GM03348 (cell line): Measurements from ENCODE around the gene CYP19A1.

Source experiments
- DNase-seq: peaks from one replicate; pipeline ENCODE4 v3.0.0; 2012; ENCODE audit warnings: low spot score

Gene CYP19A1

GRCh38 chr15:51359981-51360380 is 21.6 kb upstream of the CYP19A1 start:
- DNase-seq, result no peak

GRCh38 chr15:51356983-51357382 is 18.6 kb upstream of the CYP19A1 start:
- DNase-seq, result no peak

- no peak for DNase-seq
These were observed 17.8 kb upstream of the CYP19A1 start for GRCh38 chr15:51356147-51356546.

- no peak for DNase-seq
These were observed 16.7 kb upstream of the CYP19A1 start for GRCh38 chr15:51355096-51355495.

- DNase-seq, result no peak
These were observed 15.6 kb upstream of the CYP19A1 start for GRCh38 chr15:51353976-51354375.

- DNase-seq, result no peak
These were observed 12.3 kb upstream of the CYP19A1 start for GRCh38 chr15:51350723-51351122.

GRCh38 chr15:51349156-51349844 is 10.9 kb upstream of the CYP19A1 start:
- peak; percentile 22 for DNase-seq

GRCh38 chr15:51348688-51349087 is 10.3 kb upstream of the CYP19A1 start:
- DNase-seq, result no peak

GRCh38 chr15:51346136-51346535 is 7.7 kb upstream of the CYP19A1 start:
- no peak for DNase-seq

- DNase-seq, result no peak
These were observed 5.1 kb upstream of the CYP19A1 start for GRCh38 chr15:51343466-51343865.

GRCh38 chr15:51342227-51342999 is 4.0 kb upstream of the CYP19A1 start:
- DNase-seq, result no peak

- DNase-seq, result peak; percentile 51
These were observed 3.2 kb upstream of the CYP19A1 start, which contains the start of gene GLDN for GRCh38 chr15:51341366-51342226. TSS of gene GLDN (plus strand) at chr15:51341655. CDS start at chr15:51341685, 30 bp downstream.

- DNase-seq, result no peak
These were observed 2.6 kb downstream of the CYP19A1 start for GRCh38 chr15:51335538-51336410.

- DNase-seq, result no peak
These were observed 3.3 kb downstream of the CYP19A1 start for GRCh38 chr15:51335087-51335486.

GRCh38 chr15:51334011-51334451 is 4.4 kb downstream of the CYP19A1 start:
- DNase-seq, result no peak

- no peak for DNase-seq
These were observed 4.8 kb downstream of the CYP19A1 start for GRCh38 chr15:51333571-51333970.

- DNase-seq, result peak; percentile 33
These were observed 5.9 kb downstream of the CYP19A1 start for GRCh38 chr15:51332206-51333147.

- no peak for DNase-seq
These were observed 7.3 kb downstream of the CYP19A1 start for GRCh38 chr15:51331141-51331540.

GRCh38 chr15:51328926-51329325 is 9.5 kb downstream of the CYP19A1 start:
- DNase-seq, result no peak

GRCh38 chr15:51327081-51327480 is 11.3 kb downstream of the CYP19A1 start:
- DNase-seq, result no peak
